ENCODE data around the gene STPG4. TPM values are rescaled to one million over a fixed set of nuclear protein-coding genes. Genes with fewer than 3 reads are reported as not detected.

The STPG4 gene
- total RNA-seq, 1 experiment from 2014 or later, result 10.6 TPM

DNA sequence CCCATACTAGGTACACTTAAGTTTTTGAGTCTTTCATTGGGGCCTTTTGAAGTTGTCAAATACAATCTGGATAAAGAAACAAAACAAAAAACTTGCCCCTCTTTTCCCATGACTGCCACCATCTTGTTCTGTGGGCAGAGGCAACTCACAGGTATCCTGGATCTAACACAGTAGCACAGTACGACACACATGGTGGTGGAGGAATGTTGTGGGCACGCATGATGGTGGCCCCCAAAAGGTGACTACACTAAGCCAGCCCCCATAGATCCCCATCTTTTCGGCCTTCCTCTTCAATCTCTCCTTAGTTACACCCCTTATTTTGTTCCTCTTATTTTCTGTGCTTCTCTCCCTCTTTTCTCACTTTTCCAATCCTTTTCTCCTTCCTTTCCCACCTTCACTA lies 4.5 kb upstream of the STPG4 start:
- peaks cover 30 to 40% of the 10 kb centered on the region in 2 experiments for H3K36me3 ChIP-seq (ENCODE audit: control insufficient read depth in 1 of 2, insufficient read depth in 2 of 2, low read length in 2 of 2)
- no peak overlapping the region for H3K4me2 ChIP-seq (ENCODE audit: low read length)
- no peak overlapping the region for H3K27ac ChIP-seq (ENCODE audit: low read depth, low read length)
- POLR2A ChIA-PET, result no interaction called here
- no peak overlapping the region for H2AFZ ChIP-seq (ENCODE audit: low read depth, low read length, poor library complexity, severe bottlenecking)
- no peak overlapping the region for H3K9ac ChIP-seq (ENCODE audit: low read length)
- RAD21 ChIA-PET (ENCODE audit: low non-redundant PET in 1 of 2, low total read pairs in 2 of 2, uncharacterized antibody in 2 of 2, unreplicated experiment in 2 of 2), result no interaction called here
- intact Hi-C loops (cut with micrococcal nuclease), result no loop called here
- TF ChIP-seq SRF (IDR thresholded peaks at IDR 0.05; ENCODE audit: low read depth) (no peak), POLR2AphosphoS5 (IDR thresholded peaks at IDR 0.05; ENCODE audit: low read depth, low read length) (0 out of 2 replicates have a peak, but pooled peaks have one; percentile 24)
- ATAC-seq (no peak), DNase-seq (ENCODE audit: low read depth, low spot score) (no peak)
- CTCF ChIA-PET, result no interaction called here
- H3K9me3 ChIP-seq (ENCODE audit: control insufficient read depth in 1 of 2, insufficient read depth in 1 of 2, low read depth in 1 of 2, low read length in 2 of 2), result no peaks in the 10 kb centered on the region
- no peaks in the 10 kb centered on the region for H3K4me1 ChIP-seq (ENCODE audit: control insufficient read depth in 1 of 2, insufficient read depth in 2 of 2, low read length in 2 of 2)
- H4K20me1 ChIP-seq (ENCODE audit: insufficient read depth), result peaks cover 20% of the 10 kb centered on the region; the same call in 1 of the 2 replicates
- peaks cover 42% of the 10 kb centered on the region for H3K79me2 ChIP-seq (ENCODE audit: insufficient read depth, low read length)
- no peak overlapping the region for H3K4me3 ChIP-seq (replicated peaks in 1 of 2; ENCODE audit: low read depth in 1 of 2, low read length in 2 of 2)
- BruUV-seq (replicated peaks), result no TSS peak
- no peaks in the 10 kb centered on the region for H3K27me3 ChIP-seq (ENCODE audit: insufficient read depth, low read length)
- no peaks in the 10 kb centered on the region for H3K9me2 ChIP-seq (ENCODE audit: insufficient read depth)

DNA sequence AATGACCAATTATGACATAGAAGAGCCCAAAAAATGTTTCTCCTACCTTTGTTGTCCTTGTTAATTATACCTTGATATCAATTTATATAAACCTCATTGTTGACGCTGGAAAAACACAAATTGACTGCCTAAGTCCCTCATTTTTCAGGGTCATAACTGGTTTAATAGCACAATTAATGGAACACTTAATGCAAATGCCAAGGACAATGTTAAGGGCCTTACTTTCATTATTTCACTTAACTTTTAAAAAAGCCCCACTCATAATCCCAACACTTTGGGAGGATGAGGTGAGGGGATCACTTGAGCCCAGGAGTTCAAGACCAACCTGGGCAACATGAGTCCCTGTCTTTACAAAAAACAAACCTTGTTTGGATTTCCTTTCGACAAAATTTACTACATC lies 3.5 kb upstream of the STPG4 start:
- Histone ChIP-seq H3K9me3 (ENCODE audit: control insufficient read depth in 1 of 2, insufficient read depth in 1 of 2, low read depth in 1 of 2, low read length in 2 of 2) (no peaks in the 10 kb centered on the region), H3K79me2 (ENCODE audit: insufficient read depth, low read length) (peaks cover 33% of the 10 kb centered on the region), H2AFZ (ENCODE audit: low read depth, low read length, poor library complexity, severe bottlenecking) (no peak overlapping the region), H3K9me2 (ENCODE audit: insufficient read depth) (no peaks in the 10 kb centered on the region), H3K9ac (ENCODE audit: low read length) (no peak overlapping the region), H3K4me1 (ENCODE audit: control insufficient read depth in 1 of 2, insufficient read depth in 2 of 2, low read length in 2 of 2) (no peaks in the 10 kb centered on the region), H3K27me3 (ENCODE audit: insufficient read depth, low read length) (no peaks in the 10 kb centered on the region), H3K4me2 (ENCODE audit: low read length) (no peak overlapping the region), H4K20me1 (ENCODE audit: insufficient read depth) (peaks cover 20% of the 10 kb centered on the region; the same call in 1 of the 2 replicates), H3K4me3 (replicated peaks in 1 of 2; ENCODE audit: low read depth in 1 of 2, low read length in 2 of 2) (no peak overlapping the region), H3K36me3 (ENCODE audit: control insufficient read depth in 1 of 2, insufficient read depth in 2 of 2, low read length in 2 of 2) (peaks cover 30 to 40% of the 10 kb centered on the region in 2 experiments), H3K27ac (ENCODE audit: low read depth, low read length) (no peak overlapping the region)
- ChIA-PET CTCF (interaction anchor here (1.4 kb wide), 1 partner anchor 14 kb away, joined by 3 read pairs; no protein-coding TSS in a partner anchor), POLR2A (no interaction called here), RAD21 (ENCODE audit: low non-redundant PET in 1 of 2, low total read pairs in 2 of 2, uncharacterized antibody in 2 of 2, unreplicated experiment in 2 of 2) (no interaction called here)
- ATAC-seq (no peak), DNase-seq (ENCODE audit: low read depth, low spot score) (no peak)
- BruUV-seq (replicated peaks), result no TSS peak
- no peak for TF ChIP-seq JUND (IDR thresholded peaks at IDR 0.05)
- no peak for TF ChIP-seq ELF1 (IDR thresholded peaks at IDR 0.05; ENCODE audit: borderline replicate concordance, low read depth)
- no peak for TF ChIP-seq EZH2phosphoT487 (IDR thresholded peaks at IDR 0.05; ENCODE audit: borderline replicate concordance)
- no peak for TF ChIP-seq POLR2A (IDR thresholded peaks at IDR 0.05; ENCODE audit: borderline replicate concordance, extremely low read depth, insufficient read depth, insufficient read length)
- no peak for TF ChIP-seq SP1 (IDR thresholded peaks at IDR 0.05; ENCODE audit: low read depth)
- TF ChIP-seq CBX3 (IDR thresholded peaks at IDR 0.05; ENCODE audit: low read depth), result no peak
- TF ChIP-seq TCF7L2 (IDR thresholded peaks at IDR 0.05; ENCODE audit: borderline replicate concordance, extremely low read depth, insufficient read depth, insufficient read length), result no peak
- intact Hi-C loops (cut with micrococcal nuclease), result no loop called here
